GM19438 (cell line): ENCODE results near the gene KRT33A.

ENCODE experiments used
- ATAC-seq: cut with Tn5 transposase; IDR thresholded peaks from one replicate; pipeline ENCODE4 v1.9.1; 2021; ENCODE audit warnings: low read depth; ENCODE audit not compliant: unreplicated experiment

The KRT33A gene

GRCh38 chr17:41304091-41304490, 46.5 kb downstream of the KRT33A start:
- no peak for ATAC-seq

- no peak for ATAC-seq
Measured at GRCh38 chr17:41302981-41303380, 47.6 kb downstream of the KRT33A start.

- no peak for ATAC-seq
Measured at GRCh38 chr17:41301916-41302901, 48.4 kb downstream of the KRT33A start, which contains the start of gene KRTAP29-1. KRTAP29-1 (minus strand) TSS chr17:41302851; CDS start chr17:41302851, 0 bp downstream.

GRCh38 chr17:41301204-41301790, 49.3 kb downstream of the KRT33A start:
- no peak for ATAC-seq

- no peak for ATAC-seq
Measured at GRCh38 chr17:41298458-41299135, 52.0 kb downstream of the KRT33A start.

- ATAC-seq: no peak
Measured at GRCh38 chr17:41296846-41297245, 53.8 kb downstream of the KRT33A start.
